ENCODE results near the gene UGT1A10. TPM values are rescaled to one million over a fixed set of nuclear protein-coding genes. Genes with fewer than 3 reads are reported as not detected.

Gene UGT1A10
- total RNA-seq, 1 donor from 2014 or later, result not detected

- DNase-seq (ENCODE audit: extremely low spot score in 2 of 2), result peak in 1 of 2 donors; percentile 79
These were observed 165.3 kb downstream of the UGT1A10 start for GRCh38 chr2:233801357-233802131.

GRCh38 chr2:233802132-233802815 lies 166.0 kb downstream of the UGT1A10 start:
- H3K9me3 ChIP-seq, result no peaks in the 10 kb centered on the region
- H3K36me3 ChIP-seq, result no peaks in the 10 kb centered on the region
- H3K27me3 ChIP-seq, result no peaks in the 10 kb centered on the region
- DNase-seq (ENCODE audit: extremely low spot score in 2 of 2), result no peak
- H3K4me3 ChIP-seq, result no peak overlapping the region
- no peaks in the 10 kb centered on the region for H3K4me1 ChIP-seq
- intact Hi-C loops (cut with DNase I), result no loop called here
- TF ChIP-seq CTCF (IDR thresholded peaks at IDR 0.05) (no peak), POLR2AphosphoS5 (IDR thresholded peaks at IDR 0.05; ENCODE audit: insufficient read depth in 1 of 2, low read depth in 1 of 2) (no peak), POLR2A (IDR thresholded peaks at IDR 0.05) (no peak)
- H3K27ac ChIP-seq, result no peak overlapping the region

More at GRCh38 chr2:233801357-233802131, 165.3 kb downstream of the UGT1A10 start:
- Histone ChIP-seq H3K36me3 (no peaks in the 10 kb centered on the region), H3K9me3 (no peaks in the 10 kb centered on the region), H3K4me3 (no peak overlapping the region), H3K4me1 (no peaks in the 10 kb centered on the region), H3K27me3 (no peaks in the 10 kb centered on the region), H3K27ac (no peak overlapping the region)
- no peak for TF ChIP-seq POLR2A (IDR thresholded peaks at IDR 0.05)
- no peak for TF ChIP-seq CTCF (IDR thresholded peaks at IDR 0.05)
- TF ChIP-seq POLR2AphosphoS5 (IDR thresholded peaks at IDR 0.05; ENCODE audit: insufficient read depth in 1 of 2, low read depth in 1 of 2), result no peak
- intact Hi-C loops (cut with DNase I), result no loop called here

GRCh38 chr2:233803292-233803911 lies 167.2 kb downstream of the UGT1A10 start:
- H3K27ac ChIP-seq, result no peak overlapping the region
- no peaks in the 10 kb centered on the region for H3K4me1 ChIP-seq
- TF ChIP-seq CTCF (IDR thresholded peaks at IDR 0.05) (no peak), POLR2AphosphoS5 (IDR thresholded peaks at IDR 0.05; ENCODE audit: insufficient read depth in 1 of 2, low read depth in 1 of 2) (no peak), POLR2A (IDR thresholded peaks at IDR 0.05) (no peak)
- H3K27me3 ChIP-seq, result no peaks in the 10 kb centered on the region
- no peak overlapping the region for H3K4me3 ChIP-seq
- H3K9me3 ChIP-seq, result no peaks in the 10 kb centered on the region
- intact Hi-C loops (cut with DNase I), result no loop called here
- H3K36me3 ChIP-seq, result no peaks in the 10 kb centered on the region
- DNase-seq (ENCODE audit: extremely low spot score in 2 of 2), result no peak

- intact Hi-C loops (cut with DNase I), result no loop called here
- Histone ChIP-seq H3K9me3 (no peaks in the 10 kb centered on the region), H3K4me1 (no peaks in the 10 kb centered on the region), H3K27me3 (no peaks in the 10 kb centered on the region), H3K4me3 (no peak overlapping the region), H3K36me3 (no peaks in the 10 kb centered on the region), H3K27ac (no peak overlapping the region)
- TF ChIP-seq POLR2AphosphoS5 (IDR thresholded peaks at IDR 0.05; ENCODE audit: insufficient read depth in 1 of 2, low read depth in 1 of 2) (no peak), POLR2A (IDR thresholded peaks at IDR 0.05) (no peak), CTCF (IDR thresholded peaks at IDR 0.05) (no peak)
- DNase-seq (ENCODE audit: extremely low spot score in 2 of 2), result peak in 1 of 2 donors; percentile 77
These were observed 167.7 kb downstream of the UGT1A10 start for GRCh38 chr2:233803994-233804393.

Data from vagina (tissue), 2 donors.